GM12878 (cell line): Measurements from ENCODE around the gene PNMA1. TPM values are rescaled to one million over a fixed set of nuclear protein-coding genes. Genes with fewer than 3 reads are reported as not detected.
"Not testable (repeated sequence)": the region's sequence is repeated elsewhere in the genome, so short reads cannot be mapped to it uniquely, and the experiment has no call there.

Source experiments
- ATAC-seq: fragments of 200-7000 bp; cut with Tn5 transposase; 3 replicates; pipeline ENCODE4 v1.9.1; 2020; ENCODE audit warnings: mild to moderate bottlenecking, moderate library complexity
- BruUV-seq: library from RNA; stranded (reverse); fragments of 400-500 nt; replicated peaks from 2 replicates; lab custom pipeline; 2021; lab: Mats Ljungman, UMichigan
- CTCF ChIA-PET: fragments of 300-600 bp; sonication (Branson Sonifier 250); formaldehyde crosslinking; extraction: SDS; loops from one replicate; lab custom pipeline; 2021; ENCODE audit warnings: inconsistent platforms; lab: Yijun Ruan, JAX
- POLR2A ChIA-PET: fragments of 350-600 bp; formaldehyde crosslinking; extraction: SDS; loops from one replicate; lab custom pipeline; 2021; ENCODE audit warnings: inconsistent platforms; lab: Charles Lee
- RAD21 ChIA-PET: fragments of 300-600 bp; sonication (Branson Sonifier 250); formaldehyde crosslinking; loops from one replicate; lab custom pipeline; 2023; ENCODE audit warnings: antibody characterized with exemption; ENCODE audit not compliant: unreplicated experiment; lab: Charles Lee
- SMC1A ChIA-PET: fragments of 300-600 bp; sonication (Branson Sonifier 250); formaldehyde crosslinking; loops from one replicate; lab custom pipeline; 2023; ENCODE audit not compliant: unreplicated experiment, uncharacterized antibody; lab: Charles Lee
- DNase-seq: peaks from one replicate; pipeline ENCODE4 v3.0.0-alpha.2; 2011; ENCODE audit warnings: low read depth, low spot score
- FAIRE-seq: peaks from 3 replicates; lab custom pipeline; 2011; peaks lifted over from hg19 to GRCh38; lab: Jason Lieb, UNC
- H2AFZ ChIP-seq: 2 replicates; pipeline ENCODE4 v1.6.0; 2011; ENCODE audit warnings: low read depth, low read length, control low read depth; ENCODE audit not compliant: control insufficient read depth
- H3K27ac ChIP-seq: 2 replicates; pipeline ENCODE4 v1.5.1; 2011; ENCODE audit warnings: control low read depth; ENCODE audit not compliant: control insufficient read depth, insufficient read depth
- H3K27me3 ChIP-seq, 2 experiments: replicated peaks in 1 of 2; 2 replicates each; pipeline versions ENCODE4 v1.6.0 to v1.6.1; 2011; ENCODE audit warnings: low read length in 1 of 2; ENCODE audit not compliant: control insufficient read depth in 2 of 2, insufficient read depth in 2 of 2
- H3K36me3 ChIP-seq, 2 experiments: 2 replicates each; pipeline ENCODE4 v1.5.1; 2011; ENCODE audit warnings: low read length in 1 of 2; ENCODE audit not compliant: control insufficient read depth in 2 of 2, insufficient read depth in 2 of 2
- H3K4me1 ChIP-seq: 2 replicates; pipeline ENCODE4 v1.6.1; 2011; ENCODE audit warnings: mild to moderate bottlenecking, low read length, moderate library complexity, mixed read lengths; ENCODE audit not compliant: control insufficient read depth, insufficient read depth
- H3K4me2 ChIP-seq: 2 replicates; pipeline ENCODE4 v1.6.0; 2011; ENCODE audit warnings: control low read depth; ENCODE audit not compliant: control insufficient read depth, insufficient read depth
- H3K4me3 ChIP-seq: fragments of 200-600 bp; sonication (generic); 2 replicates; pipeline ENCODE4 v1.5.1; 2016
- H3K79me2 ChIP-seq: 2 replicates; pipeline ENCODE4 v1.6.0; 2011; ENCODE audit warnings: low read length; ENCODE audit not compliant: control insufficient read depth, insufficient read depth
- H3K9ac ChIP-seq: 2 replicates; pipeline ENCODE4 v1.8.0; 2011; ENCODE audit warnings: low read length, control low read depth, mixed read lengths; ENCODE audit not compliant: control insufficient read depth, insufficient read depth
- H3K9me3 ChIP-seq: replicated peaks from 3 replicates; pipeline ENCODE4 v1.5.1; 2011; ENCODE audit warnings: mild to moderate bottlenecking, low read length; ENCODE audit not compliant: control insufficient read depth, insufficient read depth
- H4K20me1 ChIP-seq: 2 replicates; pipeline ENCODE4 v1.6.0; 2011; ENCODE audit not compliant: control insufficient read depth, insufficient read depth
- ATF7 ChIP-seq: fragments of 450-650 bp; IDR thresholded peaks from 2 replicates; pipeline ENCODE4 v1.6.1; 2016; ENCODE audit warnings: low read depth, mild to moderate bottlenecking
- CUX1 ChIP-seq: IDR thresholded peaks from 2 replicates; pipeline ENCODE4 v1.6.1; 2012; ENCODE audit warnings: improper control_type of control experiment, low read depth, low read length; ENCODE audit not compliant: insufficient replicate concordance
- ESRRA ChIP-seq: IDR thresholded peaks from 2 replicates; pipeline ENCODE4 v1.6.1; 2012; ENCODE audit warnings: mild to moderate bottlenecking, low read length, improper control_type of control experiment
- SUPT20H ChIP-seq: IDR thresholded peaks from 2 replicates; pipeline ENCODE4 v1.6.1; 2011; ENCODE audit warnings: low read depth, mild to moderate bottlenecking, low read length, moderate library complexity, borderline replicate concordance; ENCODE audit not compliant: control insufficient read depth
- WGBS: methylation state at CpG from one replicate; pipeline ENCODE4 v1.1.6; 2016; ENCODE audit warnings: low lambda C conversion rate; ENCODE audit not compliant: insufficient replicate concordance, insufficient coverage; ENCODE audit errors: missing lambda C conversion rate; 5-methylcytosine and 5-hydroxymethylcytosine counted together
- in situ Hi-C: fragments of 300-500 bp; cut with MboI; formaldehyde crosslinking; loops from 9 replicates; pipeline ENCODE4 v1.14.3; 2018; ENCODE audit warnings: mixed read lengths
- intact Hi-C: fragments of 100-400 bp; cut with micrococcal nuclease; formaldehyde crosslinking; loops from one replicate; pipeline ENCODE4 v1.14.2; 2022; ENCODE audit not compliant: unreplicated experiment
- polyA plus RNA-seq, 11 experiments: library from polyadenylated mRNA; depleted of rRNA in 4 of 11; unstranded in 6 of 11; stranded (reverse) in 5 of 11; fragments of >200 nt; fragmentation: Nextera tagmentation in 4 of 11; fragmentation: Illumina TruSeq in 1 of 11; extraction: Ambion mirVana in 4 of 11; extraction: Trizol in 1 of 11; gene quantifications; 1 replicate in 1 of 11; 2 replicates in 10 of 11; pipeline versions ENCODE4 v1.2.1 to v1.2.3, GENCODE V29; 2011 to 2016; ENCODE audit warnings: inconsistent platforms in 2 of 11, missing spikeins in 2 of 11, low read depth in 1 of 11
- total RNA-seq, 4 experiments: library from RNA; depleted of rRNA in 3 of 4; stranded (reverse); fragments of >200 nt in 3 of 4; fragmentation: Illumina TruSeq in 1 of 4; extraction: Trizol in 1 of 4; gene quantifications; 2 replicates each; pipeline versions ENCODE4 v1.2.1 to v1.2.3, GENCODE V29; 2013 to 2021

The PNMA1 gene
- total and polyA plus RNA-seq, 10 of the 15 experiments (the other 5 are each of a cell fraction or from before 2014, with no cell fraction given): 1.8 to 39.3 (median 11.1) TPM

GRCh38 chr14:73709904-73710469, 4.2 kb downstream of the PNMA1 start:
- Histone ChIP-seq H3K36me3 (0 out of 4 replicates have a peak, but pooled peaks cover 0 to 3% of the 10 kb centered on the region in 2 experiments), H3K9me3 (no peaks in the 10 kb centered on the region), H4K20me1 (no peaks in the 10 kb centered on the region), H3K79me2 (peaks cover 20% of the 10 kb centered on the region), H3K4me1 (peaks cover 4% of the 10 kb centered on the region), H2AFZ (no peak overlapping the region), H3K4me3 (no peak overlapping the region), H3K27me3 (no peaks in the 10 kb centered on the region), H3K9ac (no peak overlapping the region), H3K27ac (no peak overlapping the region), H3K4me2 (no peak overlapping the region)
- ChIA-PET CTCF (interaction anchor here (0.9 to 3.2 kb wide), 3 partner anchors 19 to 157 kb away, joined by 3 to 11 read pairs (median 5); partner anchors contain the start of gene ACOT2), SMC1A (interaction anchor here (0.6 to 2.0 kb wide), 3 partner anchors 9 to 77 kb away, joined by 3 to 10 read pairs (median 3); no protein-coding TSS in a partner anchor), POLR2A (no interaction called here), RAD21 (interaction anchor here (0.5 kb wide), 1 partner anchor 15 kb away, joined by 3 read pairs; no protein-coding TSS in a partner anchor)
- 79% methylated on average over 8 of the region's 8 CpGs for WGBS
- intact Hi-C loops (loop anchor here (5.0 kb wide), 1 partner anchor 78 kb away; no protein-coding TSS in a partner anchor), in situ Hi-C loops (no loop called here)
- FAIRE-seq: no peak
- BruUV-seq: no TSS peak
- TF ChIP-seq SUPT20H (no peak), ESRRA (no peak), CUX1 (no peak), ATF7 (no peak)
- no peak for DNase-seq
- no peak for ATAC-seq

- RAD21 ChIA-PET, POLR2A ChIA-PET, H3K9ac ChIP-seq, H3K4me1 ChIP-seq, BruUV-seq, H2AFZ ChIP-seq, in situ Hi-C loops, H3K27ac ChIP-seq, H3K36me3 ChIP-seq, H3K9me3 ChIP-seq, H4K20me1 ChIP-seq, FAIRE-seq, intact Hi-C loops, SMC1A ChIA-PET, CTCF ChIA-PET, H3K4me3 ChIP-seq, ATAC-seq, H3K27me3 ChIP-seq, DNase-seq, H3K4me2 ChIP-seq: not testable (repeated sequence)
- WGBS: 73% methylated on average over 4 of the region's 4 CpGs
- H3K79me2 ChIP-seq: peaks cover 13% of the 10 kb centered on the region
Observed at GRCh38 chr14:73708076-73708475, 6.1 kb downstream of the PNMA1 start.
